ENCODE results near the gene GGACT.

GGACT gene

GRCh38 chr13:100544866-100545683 is 43.5 kb downstream of the GGACT start:
- H3K4me3 ChIP-seq (ENCODE audit: control insufficient read depth in 1 of 7, extremely low read depth in 1 of 7, insufficient read depth in 4 of 7, low read depth in 2 of 7, low read length in 6 of 7), result no peak overlapping the region
- 95% methylated on average over 20 of the region's 22 CpGs for WGBS (ENCODE audit: insufficient coverage)
- DNase-seq, result no peak
- POLR2A ChIA-PET, result interaction anchor here (0.7 kb wide), 1 partner anchor 897 kb away, joined by 3 read pairs; no protein-coding TSS in a partner anchor
- CTCF ChIA-PET, result interaction anchor here (1.0 kb wide), 1 partner anchor 645 kb away, joined by 3 read pairs; no protein-coding TSS in a partner anchor
- H3K36me3 ChIP-seq (ENCODE audit: control insufficient read depth in 4 of 4, insufficient read depth in 4 of 4, low read length in 3 of 4), result no peaks in the 10 kb centered on the region
- H3K27me3 ChIP-seq (replicated peaks in 2 of 5; ENCODE audit: control insufficient read depth in 4 of 5, insufficient read depth in 5 of 5, low read length in 4 of 5), result no peaks in the 10 kb centered on the region
- no peak overlapping the region for H3K27ac ChIP-seq (ENCODE audit: insufficient read depth in 1 of 2, low read depth in 1 of 2, low read length in 2 of 2, poor library complexity in 1 of 2, severe bottlenecking in 2 of 2)
- peaks cover 0 to 4% (median 0%) of the 10 kb centered on the region in 4 experiments for H3K4me1 ChIP-seq (ENCODE audit: control extremely low read depth in 1 of 4, control insufficient read depth in 4 of 4, insufficient read depth in 4 of 4, low read length in 3 of 4)
- H3K9me3 ChIP-seq (ENCODE audit: control extremely low read depth in 1 of 5, control insufficient read depth in 4 of 5, insufficient read depth in 2 of 5, low read depth in 1 of 5, low read length in 4 of 5), result no peaks in the 10 kb centered on the region

GRCh38 chr13:100543872-100544602 is 44.6 kb downstream of the GGACT start:
- Histone ChIP-seq H3K36me3 (ENCODE audit: control insufficient read depth in 4 of 4, insufficient read depth in 4 of 4, low read length in 3 of 4) (no peaks in the 10 kb centered on the region), H3K9me3 (ENCODE audit: control extremely low read depth in 1 of 5, control insufficient read depth in 4 of 5, insufficient read depth in 2 of 5, low read depth in 1 of 5, low read length in 4 of 5) (no peaks in the 10 kb centered on the region), H3K27ac (ENCODE audit: insufficient read depth in 1 of 2, low read depth in 1 of 2, low read length in 2 of 2, poor library complexity in 1 of 2, severe bottlenecking in 2 of 2) (no peak overlapping the region), H3K4me3 (ENCODE audit: control insufficient read depth in 1 of 7, extremely low read depth in 1 of 7, insufficient read depth in 4 of 7, low read depth in 2 of 7, low read length in 6 of 7) (no peak overlapping the region), H3K4me1 (ENCODE audit: control extremely low read depth in 1 of 4, control insufficient read depth in 4 of 4, insufficient read depth in 4 of 4, low read length in 3 of 4) (peaks cover 0 to 4% (median 0%) of the 10 kb centered on the region in 4 experiments), H3K27me3 (replicated peaks in 2 of 5; ENCODE audit: control insufficient read depth in 4 of 5, insufficient read depth in 5 of 5, low read length in 4 of 5) (no peaks in the 10 kb centered on the region)
- POLR2A ChIA-PET, result no interaction called here
- CTCF ChIA-PET, result interaction anchor here (0.7 to 1.3 kb wide), 2 partner anchors 29 to 31 kb away, joined by 3 to 4 read pairs; no protein-coding TSS in a partner anchor
- whole genome bisulfite sequencing (ENCODE audit: insufficient coverage), result 93% methylated on average over 21 of the region's 26 CpGs
- no peak for DNase-seq

GRCh38 chr13:100542826-100543156 is 45.8 kb downstream of the GGACT start:
- ChIA-PET POLR2A (interaction anchor here (0.5 kb wide), 1 partner anchor 75 kb away, joined by 3 read pairs; no protein-coding TSS in a partner anchor), CTCF (interaction anchor here (0.7 to 1.6 kb wide), 6 partner anchors 12 to 886 kb away, joined by 3 to 7 read pairs (median 4); no protein-coding TSS in a partner anchor)
- Histone ChIP-seq H3K9me3 (ENCODE audit: control extremely low read depth in 1 of 5, control insufficient read depth in 4 of 5, insufficient read depth in 2 of 5, low read depth in 1 of 5, low read length in 4 of 5) (no peaks in the 10 kb centered on the region), H3K27ac (ENCODE audit: insufficient read depth in 1 of 2, low read depth in 1 of 2, low read length in 2 of 2, poor library complexity in 1 of 2, severe bottlenecking in 2 of 2) (no peak overlapping the region), H3K4me1 (ENCODE audit: control extremely low read depth in 1 of 4, control insufficient read depth in 4 of 4, insufficient read depth in 4 of 4, low read length in 3 of 4) (peaks cover 0 to 12% (median 3%) of the 10 kb centered on the region in 4 experiments), H3K4me3 (ENCODE audit: control insufficient read depth in 1 of 7, extremely low read depth in 1 of 7, insufficient read depth in 4 of 7, low read depth in 2 of 7, low read length in 6 of 7) (peak overlapping the region in 2 of 7 experiments; percentile 5 to 42), H3K27me3 (replicated peaks in 2 of 5; ENCODE audit: control insufficient read depth in 4 of 5, insufficient read depth in 5 of 5, low read length in 4 of 5) (no peaks in the 10 kb centered on the region), H3K36me3 (ENCODE audit: control insufficient read depth in 4 of 4, insufficient read depth in 4 of 4, low read length in 3 of 4) (no peaks in the 10 kb centered on the region)
- DNase-seq, result peak; percentile 40 to 80 (median 79)
- 0% methylated on average over 1 of the region's 8 CpGs for WGBS (ENCODE audit: insufficient coverage)

GRCh38 chr13:100541897-100542825 is 46.4 kb downstream of the GGACT start:
- Histone ChIP-seq H3K36me3 (ENCODE audit: control insufficient read depth in 4 of 4, insufficient read depth in 4 of 4, low read length in 3 of 4) (no peaks in the 10 kb centered on the region), H3K27ac (ENCODE audit: insufficient read depth in 1 of 2, low read depth in 1 of 2, low read length in 2 of 2, poor library complexity in 1 of 2, severe bottlenecking in 2 of 2) (no peak overlapping the region), H3K4me1 (ENCODE audit: control extremely low read depth in 1 of 4, control insufficient read depth in 4 of 4, insufficient read depth in 4 of 4, low read length in 3 of 4) (peaks cover 0 to 16% (median 4%) of the 10 kb centered on the region in 4 experiments), H3K27me3 (replicated peaks in 2 of 5; ENCODE audit: control insufficient read depth in 4 of 5, insufficient read depth in 5 of 5, low read length in 4 of 5) (no peaks in the 10 kb centered on the region), H3K4me3 (ENCODE audit: control insufficient read depth in 1 of 7, extremely low read depth in 1 of 7, insufficient read depth in 4 of 7, low read depth in 2 of 7, low read length in 6 of 7) (peak overlapping the region in 2 of 7 experiments; percentile 5 to 42), H3K9me3 (ENCODE audit: control extremely low read depth in 1 of 5, control insufficient read depth in 4 of 5, insufficient read depth in 2 of 5, low read depth in 1 of 5, low read length in 4 of 5) (no peaks in the 10 kb centered on the region)
- ChIA-PET POLR2A (interaction anchor here (0.5 kb wide), 1 partner anchor 76 kb away, joined by 3 read pairs; no protein-coding TSS in a partner anchor), CTCF (interaction anchor here (0.7 to 1.6 kb wide), 4 partner anchors 11 to 885 kb away, joined by 3 to 7 read pairs (median 4); no protein-coding TSS in a partner anchor)
- DNase-seq, result no peak
- 98% methylated on average over 18 of the region's 18 CpGs for WGBS (ENCODE audit: insufficient coverage)

GRCh38 chr13:100540621-100541020 is 48.0 kb downstream of the GGACT start:
- DNase-seq, result no peak
- ChIA-PET POLR2A (no interaction called here), CTCF (interaction anchor here (1.0 kb wide), 1 partner anchor 882 kb away, joined by 3 read pairs; no protein-coding TSS in a partner anchor)
- Histone ChIP-seq H3K36me3 (ENCODE audit: control insufficient read depth in 4 of 4, insufficient read depth in 4 of 4, low read length in 3 of 4) (no peaks in the 10 kb centered on the region), H3K4me1 (ENCODE audit: control extremely low read depth in 1 of 4, control insufficient read depth in 4 of 4, insufficient read depth in 4 of 4, low read length in 3 of 4) (peaks cover 0 to 16% (median 4%) of the 10 kb centered on the region in 4 experiments), H3K27me3 (replicated peaks in 2 of 5; ENCODE audit: control insufficient read depth in 4 of 5, insufficient read depth in 5 of 5, low read length in 4 of 5) (no peaks in the 10 kb centered on the region), H3K27ac (ENCODE audit: insufficient read depth in 1 of 2, low read depth in 1 of 2, low read length in 2 of 2, poor library complexity in 1 of 2, severe bottlenecking in 2 of 2) (no peak overlapping the region), H3K9me3 (ENCODE audit: control extremely low read depth in 1 of 5, control insufficient read depth in 4 of 5, insufficient read depth in 2 of 5, low read depth in 1 of 5, low read length in 4 of 5) (no peaks in the 10 kb centered on the region), H3K4me3 (ENCODE audit: control insufficient read depth in 1 of 7, extremely low read depth in 1 of 7, insufficient read depth in 4 of 7, low read depth in 2 of 7, low read length in 6 of 7) (no peak overlapping the region)
- WGBS (ENCODE audit: insufficient coverage), result 97% methylated on average over 3 of the region's 3 CpGs

- no peak overlapping the region for H3K4me3 ChIP-seq (ENCODE audit: control insufficient read depth in 1 of 7, extremely low read depth in 1 of 7, insufficient read depth in 4 of 7, low read depth in 2 of 7, low read length in 6 of 7)
- 98% methylated on average over 5 of the region's 5 CpGs for WGBS (ENCODE audit: insufficient coverage)
- H3K36me3 ChIP-seq (ENCODE audit: control insufficient read depth in 4 of 4, insufficient read depth in 4 of 4, low read length in 3 of 4), result peaks cover 0 to 2% (median 0%) of the 10 kb centered on the region in 4 experiments
- H3K27ac ChIP-seq (ENCODE audit: insufficient read depth in 1 of 2, low read depth in 1 of 2, low read length in 2 of 2, poor library complexity in 1 of 2, severe bottlenecking in 2 of 2), result no peak overlapping the region
- CTCF ChIA-PET, result no interaction called here
- no peak for DNase-seq
- H3K4me1 ChIP-seq (ENCODE audit: control extremely low read depth in 1 of 4, control insufficient read depth in 4 of 4, insufficient read depth in 4 of 4, low read length in 3 of 4), result peaks cover 0 to 16% (median 4%) of the 10 kb centered on the region in 4 experiments
- no peaks in the 10 kb centered on the region for H3K27me3 ChIP-seq (replicated peaks in 2 of 5; ENCODE audit: control insufficient read depth in 4 of 5, insufficient read depth in 5 of 5, low read length in 4 of 5)
- POLR2A ChIA-PET, result no interaction called here
- no peaks in the 10 kb centered on the region for H3K9me3 ChIP-seq (ENCODE audit: control extremely low read depth in 1 of 5, control insufficient read depth in 4 of 5, insufficient read depth in 2 of 5, low read depth in 1 of 5, low read length in 4 of 5)
Observed at GRCh38 chr13:100537951-100538462, 50.6 kb downstream of the GGACT start.
